A549 treated with GW870086 at 1 μM for 4 hours (cell line): ENCODE measurements around the gene ITGBL1. TPM values are rescaled to one million over a fixed set of nuclear protein-coding genes. Genes with fewer than 3 reads are reported as not detected.

Experiments used
- total RNA-seq: library from RNA; stranded (reverse); fragments of 200-300 nt; extraction: Qiagen RNA extraction; gene quantifications from 5 replicates; pipeline ENCODE4 v1.2.3, GENCODE V29; 2022; ENCODE audit warnings: low read depth

ITGBL1 gene
- 1.4 to 1.8 TPM (median 1.7 TPM) in 5 replicates for total RNA-seq

GRCh38 chr13:101452519-101453485, at the start of gene ITGBL1:
Gene ITGBL1 (plus strand): TSS chr13:101452675. CDS start chr13:101452834, 159 bp downstream.

GRCh38 chr13:101416181-101417042, 36.1 kb upstream of the ITGBL1 start, which contains the start of gene NALCN:
Gene NALCN (minus strand): TSS chr13:101416508. CDS start chr13:101399126, 17,382 bp downstream.

Other genes with a start within 250 kb of the ITGBL1 start
- 3.2 to 4.5 TPM (median 4.3 TPM) in 5 replicates for gene NALCN, start 36.2 kb upstream of the ITGBL1 start, total RNA-seq